Colonic mucosa (tissue), 4 donors: ENCODE data around the gene ZC3HAV1L. TPM values are rescaled to one million over a fixed set of nuclear protein-coding genes. Genes with fewer than 3 reads are reported as not detected.

Experiments
- DNase-seq: peaks from one replicate; pipeline ENCODE4 v3.0.0-alpha.2; 2020
- H3K27ac ChIP-seq: fragments of 200-600 bp; one replicate; pipeline ENCODE4 v1.8.0; 2021
- H3K27me3 ChIP-seq: fragments of 200-600 bp; one replicate; pipeline ENCODE4 v1.8.0; 2021
- H3K36me3 ChIP-seq: fragments of 200-600 bp; one replicate; pipeline ENCODE4 v1.8.0; 2021
- H3K4me1 ChIP-seq: fragments of 200-600 bp; one replicate; pipeline ENCODE4 v1.8.0; 2021; ENCODE audit warnings: mild to moderate bottlenecking
- H3K4me3 ChIP-seq: fragments of 200-600 bp; one replicate; pipeline ENCODE4 v1.8.0; 2021
- H3K9ac ChIP-seq, 2 donors: one replicate each; pipeline ENCODE4 v1.7.0; 2013; ENCODE audit warnings: control low read depth in 2 of 2, low read depth in 2 of 2, low read length in 2 of 2
- H3K9me3 ChIP-seq: fragments of 200-600 bp; one replicate; pipeline ENCODE4 v1.8.0; 2021
- CTCF ChIP-seq: fragments of 200-600 bp; IDR thresholded peaks from one replicate; pipeline ENCODE4 v1.8.0; 2022; ENCODE audit warnings: antibody characterized with exemption, mild to moderate bottlenecking
- intact Hi-C: fragments of 100-400 bp; cut with DNase I; formaldehyde crosslinking; loops from one replicate; pipeline ENCODE4 v1.14.1; 2022
- total RNA-seq, 2 donors: library from RNA; stranded (reverse); fragmentation: NEBNext Ultra II Directional in 1 of 2; extraction: Animal tissue kit (Norgen Biotek cat#: 25700) in 1 of 2; gene quantifications; one replicate each; pipeline ENCODE4 v1.2.1, GENCODE V29; 2021
- donor health status: healthy.
- donor health status: DM: no; HTN: no; CAD: no.
- donor health status: DM: no; HTN: no; CAD: no.

ZC3HAV1L gene
- total RNA-seq, 2 donors from 2014 or later = 10.9 to 11.7 TPM

- Histone ChIP-seq H3K4me3 (peak overlapping the region; percentile 58), H3K9ac (peak overlapping the region; percentile 61 to 71), H3K9me3 (no peaks in the 10 kb centered on the region), H3K36me3 (no peaks in the 10 kb centered on the region), H3K4me1 (no peaks in the 10 kb centered on the region), H3K27ac (peak overlapping the region; percentile 46), H3K27me3 (no peaks in the 10 kb centered on the region)
- intact Hi-C loops = no loop called here
- TF ChIP-seq CTCF = no peak
- peak; percentile 49 for DNase-seq
These were observed 822 bp downstream of the ZC3HAV1L start for GRCh38 chr7:139034855-139035585.

- intact Hi-C loops = no loop called here
- TF ChIP-seq CTCF = no peak
- Histone ChIP-seq H3K4me1 (no peaks in the 10 kb centered on the region), H3K36me3 (no peaks in the 10 kb centered on the region), H3K9me3 (no peaks in the 10 kb centered on the region), H3K27me3 (no peaks in the 10 kb centered on the region), H3K4me3 (peak overlapping the region; percentile 58), H3K27ac (no peak overlapping the region), H3K9ac (peak overlapping the region in 1 of 2 donors; percentile 55)
- no peak for DNase-seq
These were observed 1.5 kb downstream of the ZC3HAV1L start for GRCh38 chr7:139034336-139034735.

DNA sequence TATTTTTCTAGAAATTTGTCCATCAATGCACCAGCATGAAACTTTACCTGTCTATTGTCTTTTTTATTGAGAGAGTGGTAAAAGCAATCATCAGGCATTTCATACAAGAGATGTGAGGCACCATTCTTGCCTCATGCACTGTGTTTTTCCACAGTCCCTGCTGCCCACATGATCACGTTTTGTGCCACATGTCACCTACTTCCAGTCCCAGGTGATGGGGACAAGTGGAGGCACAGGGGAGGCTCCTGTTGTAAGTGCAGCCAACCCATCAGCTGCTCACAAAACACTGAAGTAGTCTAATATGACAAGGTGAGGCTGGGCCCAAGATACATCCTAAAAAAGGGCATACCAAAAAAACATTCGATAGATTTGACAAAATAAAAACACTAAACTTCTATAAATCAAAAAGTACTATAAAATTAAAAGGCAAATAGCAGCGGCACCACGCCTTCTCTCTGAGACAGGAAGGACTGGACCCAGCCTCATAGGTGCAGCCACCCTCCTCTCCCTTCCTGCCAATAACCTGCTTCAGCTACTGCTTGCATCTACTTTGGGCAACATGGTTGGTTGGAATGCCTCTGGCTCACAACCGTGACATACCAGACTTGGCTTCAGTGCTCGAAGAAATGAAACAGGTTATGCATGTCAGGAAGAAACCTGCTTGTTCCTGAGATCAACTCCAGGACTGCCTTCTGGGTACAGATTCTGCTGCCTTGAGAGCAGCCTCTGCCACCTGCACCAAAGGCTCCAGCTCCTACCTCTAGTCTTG, 2.3 kb downstream of the ZC3HAV1L start:
- no peaks in the 10 kb centered on the region for H3K27me3 ChIP-seq
- intact Hi-C loops = no loop called here
- H3K4me3 ChIP-seq = no peak overlapping the region
- no peak overlapping the region for H3K9ac ChIP-seq
- H3K36me3 ChIP-seq = no peaks in the 10 kb centered on the region
- no peak for TF ChIP-seq CTCF
- no peak for DNase-seq
- H3K9me3 ChIP-seq = no peaks in the 10 kb centered on the region
- no peak overlapping the region for H3K27ac ChIP-seq
- no peaks in the 10 kb centered on the region for H3K4me1 ChIP-seq

DNA sequence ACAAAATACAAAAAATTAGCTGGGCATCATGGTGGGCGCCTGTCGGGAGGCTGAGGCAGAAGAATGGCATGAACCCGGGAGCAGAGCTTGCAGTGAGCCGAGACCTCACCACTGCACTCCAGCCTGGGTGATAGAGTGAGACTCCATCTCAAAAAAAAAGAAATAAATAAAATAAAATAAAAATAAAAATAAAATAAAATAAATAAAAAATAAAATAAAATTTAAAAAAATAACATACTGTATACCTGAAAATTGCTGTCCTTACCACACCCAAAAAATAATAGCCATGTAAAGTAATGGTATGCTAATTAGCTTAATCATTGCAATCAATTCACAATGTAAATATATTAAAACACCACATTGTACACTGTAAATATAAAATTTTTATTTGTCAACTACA, 3.4 kb downstream of the ZC3HAV1L start:
- no peaks in the 10 kb centered on the region for H3K27me3 ChIP-seq
- no peaks in the 10 kb centered on the region for H3K36me3 ChIP-seq
- no peak overlapping the region for H3K27ac ChIP-seq
- no peaks in the 10 kb centered on the region for H3K4me1 ChIP-seq
- intact Hi-C loops = no loop called here
- DNase-seq = no peak
- no peak overlapping the region for H3K9ac ChIP-seq
- TF ChIP-seq CTCF = no peak
- no peaks in the 10 kb centered on the region for H3K9me3 ChIP-seq
- H3K4me3 ChIP-seq = no peak overlapping the region

DNA sequence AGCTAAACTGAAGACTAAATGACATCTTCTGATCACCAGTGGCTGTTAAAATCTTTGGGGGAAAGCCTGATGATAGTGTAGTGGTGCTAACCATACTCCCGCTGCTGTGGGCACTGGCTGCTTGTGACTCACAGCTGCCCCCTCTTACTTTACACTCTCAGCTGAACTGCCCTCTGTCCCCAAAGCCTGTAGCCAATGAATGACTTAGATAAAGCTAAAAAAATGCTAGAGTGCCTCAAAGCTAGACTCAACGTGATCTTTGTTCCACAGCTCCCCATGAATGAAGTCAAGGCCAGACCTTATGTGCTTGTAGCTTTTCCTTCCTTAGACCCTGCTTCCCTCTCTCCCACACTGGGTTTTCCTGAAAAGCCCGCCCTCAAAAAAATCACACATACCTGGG, 6.5 kb downstream of the ZC3HAV1L start:
- intact Hi-C loops = no loop called here
- H3K9ac ChIP-seq = no peak overlapping the region
- TF ChIP-seq CTCF = no peak
- no peak overlapping the region for H3K4me3 ChIP-seq
- no peaks in the 10 kb centered on the region for H3K27me3 ChIP-seq
- no peak overlapping the region for H3K27ac ChIP-seq
- no peaks in the 10 kb centered on the region for H3K9me3 ChIP-seq
- no peaks in the 10 kb centered on the region for H3K36me3 ChIP-seq
- no peaks in the 10 kb centered on the region for H3K4me1 ChIP-seq
- no peak for DNase-seq
